Measurements from ENCODE around the gene PRKAG2.

Gene PRKAG2

DNA sequence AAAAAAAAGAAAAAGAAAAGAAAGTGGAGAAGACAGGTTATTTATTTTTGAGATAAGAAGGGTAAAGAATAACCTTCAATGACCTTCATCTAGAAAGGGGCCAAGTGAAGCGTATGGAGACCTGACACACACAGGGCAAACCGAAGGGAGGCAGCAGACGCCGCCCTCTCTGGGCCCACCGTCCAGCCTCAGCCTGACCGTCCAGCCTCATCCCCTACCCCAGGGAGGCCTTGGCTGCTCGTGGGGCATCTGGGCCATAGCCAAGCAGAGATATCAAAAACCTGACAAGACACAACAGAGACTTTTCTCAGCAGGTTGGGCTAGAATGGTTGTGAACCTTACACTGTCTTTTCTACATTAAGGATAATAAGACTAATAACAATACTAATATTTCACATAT, 10.9 kb downstream of the PRKAG2 start:
- DNase-seq (ENCODE audit: low spot score) = no peak

DNA sequence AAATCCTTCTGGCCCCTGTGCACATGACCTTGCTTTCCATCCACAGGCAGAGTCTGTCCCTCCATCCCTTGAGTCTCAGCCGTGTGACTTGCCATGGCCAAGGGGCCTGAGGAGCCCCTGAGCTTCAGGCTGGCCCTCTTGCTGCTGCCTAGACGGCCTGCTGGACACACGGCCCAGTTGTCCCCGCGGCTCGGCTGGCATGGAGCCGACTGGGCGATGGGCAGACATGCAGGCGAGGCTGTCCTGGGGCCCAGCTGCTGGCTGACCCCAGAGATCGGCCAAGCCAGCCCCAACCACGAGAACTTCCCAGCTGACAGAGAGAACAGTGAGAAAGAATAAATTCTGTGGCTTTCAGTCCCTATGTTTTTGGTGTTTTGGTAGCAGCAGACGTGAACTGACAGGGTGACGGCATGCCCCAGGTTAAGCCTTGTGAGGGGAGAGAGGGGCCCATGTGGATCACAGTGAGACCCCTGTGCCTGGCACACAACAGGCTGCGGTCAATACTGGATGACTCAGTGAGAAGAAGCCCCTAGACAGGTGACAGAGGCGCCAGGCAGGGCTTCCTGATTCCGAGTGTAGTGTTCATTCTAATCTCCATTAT, 11.7 kb downstream of the PRKAG2 start:
- DNase-seq (ENCODE audit: low spot score) = no peak

DNA sequence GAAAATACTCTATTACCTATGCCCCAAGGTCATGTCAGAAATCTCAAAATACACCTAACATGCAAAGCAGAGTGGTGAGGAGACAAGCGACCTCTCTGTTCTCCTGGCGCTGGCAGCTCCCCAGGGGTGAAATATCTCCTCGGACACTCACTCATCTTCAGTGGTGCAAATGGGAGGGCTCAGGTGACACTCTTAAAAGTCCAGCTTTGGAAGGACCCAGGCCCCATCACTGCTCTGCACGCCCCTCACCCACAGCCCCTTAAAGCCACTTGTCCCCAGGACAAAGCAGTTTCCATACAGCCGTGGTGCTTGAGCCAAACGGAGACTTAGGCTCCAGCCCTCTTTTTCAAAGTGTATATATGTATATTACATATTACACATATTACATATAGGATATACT, 12.4 kb downstream of the PRKAG2 start:
- DNase-seq (ENCODE audit: low spot score) = no peak

GRCh38 chr7:151864081-151864480, 12.8 kb downstream of the PRKAG2 start:
- DNase-seq (ENCODE audit: low spot score) = no peak

DNA sequence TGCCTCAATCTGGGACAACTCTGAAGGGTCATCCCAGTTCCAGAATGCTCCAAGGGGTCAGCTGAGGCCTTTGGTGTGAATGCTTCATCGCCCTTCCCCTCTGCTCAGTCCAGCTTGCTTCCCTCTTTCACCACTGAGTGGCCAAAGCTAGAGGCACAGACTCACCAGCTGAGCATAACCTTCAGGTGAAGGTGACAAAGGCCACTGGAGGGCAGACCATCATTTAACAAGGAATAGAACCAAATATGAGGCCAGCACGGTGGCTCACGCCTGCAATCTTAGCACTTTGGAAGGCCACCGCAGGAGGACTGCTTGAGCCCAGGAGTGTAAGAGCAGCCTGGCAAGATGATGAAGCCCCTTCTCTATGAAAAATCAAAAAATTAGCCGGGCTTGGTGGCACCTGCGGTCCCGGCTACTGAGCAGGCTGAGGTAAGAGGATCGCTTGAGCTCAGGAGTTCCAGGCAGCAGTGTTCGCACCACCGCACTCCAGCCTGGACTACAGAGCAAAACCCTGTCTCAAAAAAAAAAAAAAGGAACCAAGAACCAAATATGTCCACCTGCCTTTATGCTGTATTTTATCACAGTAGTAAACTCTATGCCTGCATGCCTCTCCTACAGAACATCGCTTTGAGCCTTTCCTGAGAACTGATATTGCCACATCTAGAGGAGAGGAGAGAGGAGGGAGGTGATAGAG, 13.4 kb downstream of the PRKAG2 start:
- peak; percentile 52 for DNase-seq (ENCODE audit: low spot score)

DNA sequence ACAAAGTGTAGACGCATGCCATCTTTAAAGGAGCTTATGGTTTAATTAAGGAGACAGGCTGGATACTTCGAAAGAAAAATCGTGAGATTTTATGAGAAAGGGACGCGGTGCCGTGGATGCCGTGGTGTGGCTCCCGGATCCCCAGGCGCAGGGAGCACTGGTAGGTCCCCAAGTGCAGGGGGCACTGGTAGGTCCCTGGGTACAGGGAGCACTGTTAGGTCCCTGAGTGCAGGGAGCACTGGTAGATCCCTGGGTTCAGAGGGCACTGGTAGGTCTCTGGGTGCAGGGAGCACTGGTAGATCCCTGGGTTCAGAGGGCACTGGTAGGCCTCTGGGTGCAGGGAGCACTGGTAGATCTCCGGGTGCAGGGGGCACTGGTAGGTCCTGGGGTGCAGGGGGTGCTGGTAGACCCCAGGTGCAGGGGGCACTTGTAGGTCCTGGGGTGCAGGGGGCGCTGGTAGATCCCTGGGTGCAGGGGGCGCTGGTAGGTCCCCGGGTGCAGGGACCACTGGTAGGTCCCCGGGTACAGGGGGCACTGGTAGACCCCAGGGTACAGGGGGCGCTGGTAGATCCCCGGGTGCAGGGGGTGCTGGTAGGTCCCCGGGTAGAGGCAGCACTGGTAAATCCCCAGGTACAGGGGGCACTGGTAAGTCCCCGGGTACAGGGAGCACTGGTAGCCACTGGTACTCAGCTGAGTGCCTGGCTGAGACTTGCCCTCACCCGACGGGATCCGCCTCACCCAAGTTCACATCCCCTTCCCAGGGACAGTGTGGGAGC, 14.1 kb downstream of the PRKAG2 start:
- DNase-seq (ENCODE audit: low spot score) = no peak

DNA sequence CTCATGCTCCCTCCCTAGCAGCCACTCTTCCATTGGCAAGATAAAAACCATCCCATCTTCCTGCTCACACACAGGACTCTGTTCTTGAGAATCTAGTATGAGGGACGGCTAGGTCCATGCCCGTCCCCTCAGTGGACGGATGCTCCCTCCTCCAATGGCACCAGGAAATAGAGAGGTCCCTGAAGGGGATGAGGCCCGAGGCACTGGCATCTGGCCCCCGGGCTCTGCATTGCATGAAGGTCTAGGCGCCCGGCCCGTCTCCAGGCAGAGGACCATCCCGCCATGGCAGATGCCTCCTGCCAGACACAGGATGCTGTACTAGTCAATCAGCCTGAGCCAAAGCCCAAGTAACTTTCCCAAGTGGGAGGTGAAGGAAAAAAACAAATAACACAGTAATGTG, 15.0 kb downstream of the PRKAG2 start:
- DNase-seq (ENCODE audit: low spot score) = no peak

DNA sequence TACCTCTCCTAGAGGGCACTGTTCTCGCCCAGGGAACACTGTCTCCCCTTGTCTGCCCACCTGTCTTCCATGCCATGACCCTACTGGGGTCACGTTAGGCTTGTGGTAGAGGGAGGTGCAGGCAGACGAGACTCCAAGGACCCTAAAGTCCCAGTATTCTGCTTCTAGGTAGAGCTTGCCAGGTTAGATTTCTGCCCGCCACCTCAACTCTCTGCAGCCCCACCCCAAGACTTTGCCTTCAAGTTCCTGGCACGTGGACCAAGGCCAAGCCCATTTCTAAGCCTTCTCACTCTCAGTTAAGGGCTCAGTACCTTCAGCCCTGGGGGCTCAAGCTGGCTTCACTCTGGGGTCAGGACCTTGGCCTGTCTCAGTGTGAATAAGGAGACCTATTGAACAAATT, 16.1 kb downstream of the PRKAG2 start:
- no peak for DNase-seq (ENCODE audit: low spot score)

GRCh38 chr7:151859948-151860685, 16.8 kb downstream of the PRKAG2 start:
- no peak for DNase-seq (ENCODE audit: low spot score)

- no peak for DNase-seq (ENCODE audit: low spot score)
Observed at GRCh38 chr7:151859111-151859947, 17.6 kb downstream of the PRKAG2 start.

GRCh38 chr7:151858456-151858855, 18.5 kb downstream of the PRKAG2 start:
- DNase-seq (ENCODE audit: low spot score) = no peak

GRCh38 chr7:151857866-151858450, 19.0 kb downstream of the PRKAG2 start:
- DNase-seq (ENCODE audit: low spot score) = no peak

- DNase-seq (ENCODE audit: low spot score) = no peak
Observed at GRCh38 chr7:151857412-151857811, 19.5 kb downstream of the PRKAG2 start.

GRCh38 chr7:151856516-151856915, 20.4 kb downstream of the PRKAG2 start:
- no peak for DNase-seq (ENCODE audit: low spot score)

DNA sequence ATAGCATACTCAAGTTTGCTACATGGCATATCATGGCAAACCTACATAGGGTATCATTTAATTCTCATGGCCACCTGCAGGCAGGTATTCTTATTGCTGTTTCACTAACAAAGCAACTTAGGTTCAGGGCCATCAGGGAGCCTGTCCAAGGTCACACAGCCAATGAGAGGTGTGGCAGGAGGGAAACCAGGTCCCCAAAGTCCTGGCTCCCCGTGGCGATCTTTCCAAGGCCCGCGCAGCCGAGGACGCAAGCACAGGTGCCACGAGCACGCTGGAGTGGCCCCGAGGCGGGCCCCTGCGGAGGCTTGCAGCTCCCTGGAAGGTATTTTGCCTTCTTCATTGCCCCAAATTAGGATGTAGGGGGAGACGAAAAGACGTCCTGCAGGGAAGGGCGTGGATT, 20.8 kb downstream of the PRKAG2 start:
- DNase-seq (ENCODE audit: low spot score) = no peak

DNA sequence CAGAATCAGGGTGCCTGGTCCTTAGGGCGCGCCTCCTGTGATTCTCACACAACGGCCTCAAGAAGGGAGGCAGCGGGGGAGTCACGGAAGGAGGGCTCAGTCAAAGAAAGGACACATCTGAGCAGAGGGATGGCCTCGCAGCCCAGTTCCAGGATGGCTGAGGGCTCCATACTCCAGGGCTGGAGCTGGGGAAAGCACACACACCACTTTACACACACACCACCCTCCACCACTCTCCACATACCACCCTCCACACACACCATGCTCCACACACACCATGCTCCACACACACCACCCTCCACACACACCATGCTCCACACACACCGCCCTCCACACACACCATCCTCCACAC, 22.2 kb downstream of the PRKAG2 start:
- no peak for DNase-seq (ENCODE audit: low spot score)

- no peak for DNase-seq (ENCODE audit: low spot score)
Observed at GRCh38 chr7:151853896-151854719, 22.8 kb downstream of the PRKAG2 start.

- DNase-seq (ENCODE audit: low spot score) = no peak
Observed at GRCh38 chr7:151852486-151853396, 24.2 kb downstream of the PRKAG2 start.

- no peak for DNase-seq (ENCODE audit: low spot score)
Observed at GRCh38 chr7:151851782-151852181, 25.1 kb downstream of the PRKAG2 start.
